ENCODE data around the gene DHH. TPM values are rescaled to one million over a fixed set of nuclear protein-coding genes. Genes with fewer than 3 reads are reported as not detected.

DHH gene
- total and polyA plus RNA-seq, 2 donors (not counting 3 experiments of a cell fraction or from before 2014, with no cell fraction given): 2.9 to 3.3 TPM

- H3K4me1 ChIP-seq (ENCODE audit: control insufficient read depth, extremely low read depth, insufficient read depth, low read length): peaks cover 45% of the 10 kb centered on the region
- ChIA-PET POLR2A (interaction anchor here (1.1 to 4.2 kb wide), 2 partner anchors 15 to 36 kb away, joined by 10 to 25 read pairs; partner anchors contain the start of genes LMBR1L and TUBA1B), CTCF (interaction anchor here (1.4 to 11.7 kb wide), 7 partner anchors 10 to 35 kb away, joined by 3 to 179 read pairs (median 15); partner anchors contain the start of genes LMBR1L and TUBA1B)
- H3K27me3 ChIP-seq (ENCODE audit: control insufficient read depth in 2 of 2, insufficient read depth in 2 of 2, low read length in 2 of 2): no peaks in the 10 kb centered on the region
- H3K4me2 ChIP-seq (ENCODE audit: insufficient read depth, low read length): no peak overlapping the region
- no peaks in the 10 kb centered on the region for H3K9me1 ChIP-seq (replicated peaks; ENCODE audit: control insufficient read depth, extremely low read depth, insufficient read depth, low read length)
- no peaks in the 10 kb centered on the region for H3K79me2 ChIP-seq (ENCODE audit: control insufficient read depth, insufficient read depth, low read length)
- DNase-seq (ENCODE audit: low read depth, low spot score) (no peak), FAIRE-seq (peak; percentile 35)
- no peak overlapping the region for H2AFZ ChIP-seq (ENCODE audit: low read depth, low read length)
- H4K20me1 ChIP-seq (replicated peaks; ENCODE audit: control insufficient read depth, extremely low read depth, insufficient read depth, low read length): no peaks in the 10 kb centered on the region
- intact Hi-C loops (cut with micrococcal nuclease) (loop anchor here (1.0 kb wide), 1 partner anchor 15 kb away; the partner anchor contains the start of gene LMBR1L), dilution Hi-C loops (cut with MboI; ENCODE audit: extremely low pct_ligation_motif_present, low sequenced_read_pairs) (no loop called here)
- BruUV-seq (replicated peaks): no TSS peak
- H3K9ac ChIP-seq (replicated peaks; ENCODE audit: extremely low read depth, insufficient read depth, low read length): no peak overlapping the region
- no peak overlapping the region for H3K27ac ChIP-seq (ENCODE audit: insufficient read depth, low read depth, low read length)
- H3K4me3 ChIP-seq (replicated peaks in 1 of 3; ENCODE audit: insufficient read depth in 1 of 3, low read depth in 1 of 3, low read length in 3 of 3): no peak overlapping the region
- H3K36me3 ChIP-seq (ENCODE audit: control insufficient read depth in 2 of 2, extremely low read depth in 1 of 2, insufficient read depth in 2 of 2, low read length in 2 of 2): peaks cover 2 to 16% of the 10 kb centered on the region in 2 experiments
- TF ChIP-seq FOS (IDR thresholded peaks at IDR 0.05; ENCODE audit: borderline replicate concordance, insufficient read depth, low read length) (no peak), POLR2AphosphoS5 (IDR thresholded peaks at IDR 0.05; ENCODE audit: insufficient read depth, low read depth, low read length) (no peak), POLR2A (IDR thresholded peaks at IDR 0.05; ENCODE audit: low read depth, low read length) (no peak), JUN (IDR thresholded peaks at IDR 0.05; ENCODE audit: borderline replicate concordance, insufficient read depth, insufficient read length, low read depth) (no peak), MYC (IDR thresholded peaks at IDR 0.05; ENCODE audit: low read depth, low read length) (no peak), MAX (IDR thresholded peaks at IDR 0.05; ENCODE audit: insufficient read depth, insufficient read length) (no peak), GATA2 (IDR thresholded peaks at IDR 0.05; ENCODE audit: insufficient read depth, insufficient read length, low read depth, low read length) (no peak), CTCF (IDR thresholded peaks at IDR 0.05; ENCODE audit: extremely low read depth in 1 of 2, insufficient read depth in 1 of 2, low read depth in 1 of 2, low read length in 2 of 2) (no peak), EZH2 (IDR thresholded peaks at IDR 0.05; ENCODE audit: borderline replicate concordance, low read depth, low read length, severe bottlenecking) (no peak)
- no peaks in the 10 kb centered on the region for H3K9me3 ChIP-seq (replicated peaks; ENCODE audit: control insufficient read depth, insufficient read depth, low read length)
Measured at GRCh38 chr12:49094975-49095365, 369 bp upstream of the DHH start.

All from endothelial cell of umbilical vein (primary cell).